ENCODE measurements around the gene MBOAT2.

Gene MBOAT2

DNA sequence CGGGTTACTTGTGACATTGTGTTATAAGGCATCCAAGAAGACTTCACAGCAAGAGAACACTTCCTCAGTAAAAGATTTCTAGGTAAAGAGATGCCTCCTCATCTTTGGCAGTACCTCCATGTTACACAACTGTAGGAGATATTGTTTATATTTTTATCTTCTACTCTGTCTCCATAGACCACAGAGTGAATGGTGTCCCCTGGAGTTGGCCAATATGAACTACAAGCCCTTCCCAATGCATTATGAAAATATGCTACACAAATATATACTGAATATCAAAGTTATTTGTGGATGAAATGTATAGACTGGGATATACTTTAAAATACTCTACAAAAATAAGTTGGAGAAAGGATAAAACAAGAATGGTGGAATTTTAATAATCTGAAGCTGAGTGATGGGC is 46.7 kb downstream of the MBOAT2 start:
- DNase-seq (ENCODE audit: low read depth), result no peak
- TF ChIP-seq, protein P1, sequence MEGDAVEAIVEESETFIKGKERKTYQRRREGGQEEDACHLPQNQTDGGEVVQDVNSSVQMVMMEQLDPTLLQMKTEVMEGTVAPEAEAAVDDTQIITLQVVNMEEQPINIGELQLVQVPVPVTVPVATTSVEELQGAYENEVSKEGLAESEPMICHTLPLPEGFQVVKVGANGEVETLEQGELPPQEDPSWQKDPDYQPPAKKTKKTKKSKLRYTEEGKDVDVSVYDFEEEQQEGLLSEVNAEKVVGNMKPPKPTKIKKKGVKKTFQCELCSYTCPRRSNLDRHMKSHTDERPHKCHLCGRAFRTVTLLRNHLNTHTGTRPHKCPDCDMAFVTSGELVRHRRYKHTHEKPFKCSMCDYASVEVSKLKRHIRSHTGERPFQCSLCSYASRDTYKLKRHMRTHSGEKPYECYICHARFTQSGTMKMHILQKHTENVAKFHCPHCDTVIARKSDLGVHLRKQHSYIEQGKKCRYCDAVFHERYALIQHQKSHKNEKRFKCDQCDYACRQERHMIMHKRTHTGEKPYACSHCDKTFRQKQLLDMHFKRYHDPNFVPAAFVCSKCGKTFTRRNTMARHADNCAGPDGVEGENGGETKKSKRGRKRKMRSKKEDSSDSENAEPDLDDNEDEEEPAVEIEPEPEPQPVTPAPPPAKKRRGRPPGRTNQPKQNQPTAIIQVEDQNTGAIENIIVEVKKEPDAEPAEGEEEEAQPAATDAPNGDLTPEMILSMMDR (IDR thresholded peaks at IDR 0.05; ENCODE audit: control insufficient read depth, insufficient read depth, low read depth, low read length, missing control alignments), result no peak
- no peak overlapping the region for H3K4me3 ChIP-seq (ENCODE audit: control insufficient read depth, low read depth, low read length)

DNA sequence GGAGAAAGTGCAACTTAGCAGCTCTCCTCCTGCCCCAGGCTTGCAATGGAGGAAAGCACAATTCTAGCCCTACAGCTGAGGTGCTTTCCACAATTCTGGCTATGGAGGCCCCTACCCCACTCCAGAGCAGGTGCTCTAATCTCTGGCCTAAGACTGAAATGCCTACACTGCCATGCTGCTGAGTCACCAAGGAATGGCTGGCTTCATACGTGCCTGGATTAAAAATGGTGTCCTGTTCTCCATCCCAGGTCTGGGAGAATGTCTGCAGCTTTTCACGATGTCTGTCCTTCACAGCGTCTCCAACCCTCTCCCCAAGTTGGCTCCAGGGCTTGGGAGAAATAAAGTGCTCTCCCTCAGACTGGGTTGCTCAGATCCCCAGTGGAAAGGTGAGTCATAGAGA is 48.5 kb downstream of the MBOAT2 start:
- TF ChIP-seq, protein P1 (IDR thresholded peaks at IDR 0.05; ENCODE audit: control insufficient read depth, insufficient read depth, low read depth, low read length, missing control alignments), result no peak
- DNase-seq (ENCODE audit: low read depth), result no peak

DNA sequence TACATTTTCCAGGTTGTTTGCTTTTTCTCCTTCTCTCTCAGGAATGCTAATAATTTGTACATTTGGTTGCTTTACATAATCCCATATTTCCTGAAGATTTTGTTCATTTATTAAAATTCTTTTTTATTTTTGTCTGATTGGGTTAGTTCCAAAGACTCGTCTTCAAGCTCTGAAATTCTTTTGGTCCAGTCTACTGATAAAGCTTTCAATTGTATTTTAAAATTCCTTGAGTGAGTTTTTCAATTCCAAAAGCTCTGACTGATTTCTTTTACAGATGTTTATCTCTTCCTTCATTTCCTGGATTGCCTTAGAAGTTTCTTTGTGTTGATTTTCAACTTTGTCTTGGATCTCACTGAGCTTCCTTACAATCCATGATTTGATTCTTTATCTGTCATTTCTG is 50.0 kb downstream of the MBOAT2 start:
- TF ChIP-seq, protein P1 (IDR thresholded peaks at IDR 0.05; ENCODE audit: control insufficient read depth, insufficient read depth, low read depth, low read length, missing control alignments), result no peak
- H3K4me3 ChIP-seq (ENCODE audit: control insufficient read depth, low read depth, low read length), result no peak overlapping the region
- DNase-seq (ENCODE audit: low read depth), result no peak

More for the DNA sequence above, 48.5 kb downstream of the MBOAT2 start:
- no peak overlapping the region for H3K4me3 ChIP-seq (ENCODE audit: control insufficient read depth, low read depth, low read length)

DNA sequence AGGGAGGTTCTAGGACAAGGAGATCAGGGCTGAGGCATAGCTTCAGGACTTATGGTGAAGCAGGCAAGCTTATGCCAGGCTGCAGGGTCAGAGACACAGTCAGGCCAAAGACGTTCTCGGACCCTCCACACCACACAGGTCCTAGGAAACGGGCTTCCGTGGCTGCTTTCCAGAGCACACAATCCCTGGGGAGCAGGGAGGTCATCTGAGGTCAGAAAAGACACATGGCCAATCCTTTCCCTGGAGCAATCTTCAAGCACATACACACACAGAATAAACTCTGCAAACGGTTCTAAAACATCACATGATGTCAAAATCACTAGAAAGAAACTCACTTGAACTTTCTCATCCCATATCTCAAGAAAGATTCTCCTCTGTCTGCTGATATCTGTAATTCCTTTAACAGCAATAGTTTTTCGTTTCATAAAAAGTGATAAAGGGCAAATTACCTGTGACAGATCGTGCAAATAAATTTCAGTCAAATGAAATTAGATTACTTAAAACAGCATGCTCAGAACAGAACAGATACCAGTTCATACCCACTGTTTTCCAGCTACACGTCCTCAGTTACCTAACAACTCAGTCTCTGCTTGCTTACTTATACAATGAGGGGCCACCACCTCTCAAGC is 63.9 kb downstream of the MBOAT2 start:
- TF ChIP-seq, protein P1 (IDR thresholded peaks at IDR 0.05; ENCODE audit: control insufficient read depth, insufficient read depth, low read depth, low read length, missing control alignments), result no peak
- no peak overlapping the region for H3K4me3 ChIP-seq (ENCODE audit: control insufficient read depth, low read depth, low read length)
- DNase-seq (ENCODE audit: low read depth), result no peak

DNA sequence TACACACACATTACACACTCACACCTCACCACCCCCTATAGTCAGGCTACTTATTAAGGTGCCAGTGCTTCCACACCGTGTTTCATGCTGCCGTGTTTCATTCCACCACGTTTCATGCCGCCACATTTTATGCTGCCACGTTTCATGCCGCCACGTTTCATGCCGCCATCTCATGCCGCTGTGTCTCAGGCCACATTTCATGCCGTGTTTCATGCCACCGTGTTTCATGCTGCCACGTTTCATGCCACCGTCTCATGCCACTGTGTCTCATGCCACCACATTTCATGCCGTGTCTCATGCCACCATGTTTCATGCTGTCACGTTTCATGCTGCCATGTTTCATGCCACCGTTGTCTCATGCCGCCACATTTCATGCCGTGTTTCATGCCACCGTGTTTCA is 65.1 kb downstream of the MBOAT2 start:
- TF ChIP-seq, protein P1 (IDR thresholded peaks at IDR 0.05; ENCODE audit: control insufficient read depth, insufficient read depth, low read depth, low read length, missing control alignments), result no peak
- no peak overlapping the region for H3K4me3 ChIP-seq (ENCODE audit: control insufficient read depth, low read depth, low read length)
- no peak for DNase-seq (ENCODE audit: low read depth)

DNA sequence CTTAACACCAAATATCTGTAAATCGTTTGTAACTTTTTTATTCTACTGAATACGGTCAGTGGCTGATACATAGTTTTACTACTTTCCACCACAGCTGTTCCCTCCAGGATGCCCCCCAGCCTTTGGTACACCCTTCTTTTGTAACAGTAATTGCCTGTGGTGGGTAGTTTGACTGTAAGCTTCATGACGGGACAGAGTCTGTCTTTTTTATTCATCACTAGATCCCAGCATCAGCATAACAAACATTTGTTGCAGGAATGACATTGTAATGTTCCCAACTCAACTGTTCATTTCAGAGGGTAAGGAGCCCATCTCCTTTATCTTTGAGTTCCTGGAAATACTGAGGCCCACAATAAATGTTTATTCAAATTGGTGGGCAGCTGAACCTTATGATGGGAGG is 67.5 kb downstream of the MBOAT2 start:
- TF ChIP-seq, protein P1 (IDR thresholded peaks at IDR 0.05; ENCODE audit: control insufficient read depth, insufficient read depth, low read depth, low read length, missing control alignments), result no peak
- no peak overlapping the region for H3K4me3 ChIP-seq (ENCODE audit: control insufficient read depth, low read depth, low read length)
- no peak for DNase-seq (ENCODE audit: low read depth)

Measured in AG09309 (cell line).